GM19351 (cell line): ENCODE measurements around the gene C3orf22.
"Not testable (repeated sequence)": the region's sequence is repeated elsewhere in the genome, so short reads cannot be mapped to it uniquely, and the experiment has no call there.

Experiments used
- ATAC-seq: cut with Tn5 transposase; IDR thresholded peaks from one replicate; pipeline ENCODE4 v1.9.1; 2021; ENCODE audit warnings: mild to moderate bottlenecking, moderate library complexity; ENCODE audit not compliant: unreplicated experiment

The C3orf22 gene

DNA sequence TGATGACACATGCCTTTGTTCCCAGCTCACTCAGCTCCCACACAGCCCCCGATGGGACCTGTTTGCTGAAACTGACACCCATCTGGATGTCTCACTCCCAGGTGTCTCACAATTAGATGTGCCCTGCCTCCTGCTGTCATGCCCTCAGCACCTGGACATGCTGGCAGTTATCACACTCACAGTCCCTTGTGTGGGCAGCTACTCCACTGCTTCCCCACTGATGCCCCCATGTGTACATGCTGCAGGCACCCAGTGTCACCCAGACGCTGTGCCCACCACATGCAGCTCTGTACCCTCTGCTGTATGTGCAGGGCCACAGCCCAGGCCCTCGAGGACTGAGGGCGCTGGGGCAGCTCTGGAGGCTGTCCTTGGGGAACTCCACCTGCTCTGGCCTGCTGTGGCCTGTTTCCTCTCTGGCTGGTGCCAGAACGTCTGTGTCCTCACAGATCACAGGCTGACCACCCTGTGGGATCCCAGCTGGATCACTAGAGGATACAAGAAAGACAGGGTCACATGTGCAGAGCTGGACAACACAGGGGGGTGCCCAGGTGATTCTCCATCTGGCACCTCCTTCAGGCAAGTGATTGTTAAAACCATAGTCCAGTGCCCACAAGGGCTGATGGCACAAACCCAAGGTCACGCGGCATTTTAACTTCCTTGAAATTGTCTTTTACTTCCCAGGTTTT lies 14.0 kb downstream of the C3orf22 start:
- ATAC-seq: no peak

GRCh38 chr3:126543457-126544061 lies 15.2 kb downstream of the C3orf22 start:
- no peak for ATAC-seq

DNA sequence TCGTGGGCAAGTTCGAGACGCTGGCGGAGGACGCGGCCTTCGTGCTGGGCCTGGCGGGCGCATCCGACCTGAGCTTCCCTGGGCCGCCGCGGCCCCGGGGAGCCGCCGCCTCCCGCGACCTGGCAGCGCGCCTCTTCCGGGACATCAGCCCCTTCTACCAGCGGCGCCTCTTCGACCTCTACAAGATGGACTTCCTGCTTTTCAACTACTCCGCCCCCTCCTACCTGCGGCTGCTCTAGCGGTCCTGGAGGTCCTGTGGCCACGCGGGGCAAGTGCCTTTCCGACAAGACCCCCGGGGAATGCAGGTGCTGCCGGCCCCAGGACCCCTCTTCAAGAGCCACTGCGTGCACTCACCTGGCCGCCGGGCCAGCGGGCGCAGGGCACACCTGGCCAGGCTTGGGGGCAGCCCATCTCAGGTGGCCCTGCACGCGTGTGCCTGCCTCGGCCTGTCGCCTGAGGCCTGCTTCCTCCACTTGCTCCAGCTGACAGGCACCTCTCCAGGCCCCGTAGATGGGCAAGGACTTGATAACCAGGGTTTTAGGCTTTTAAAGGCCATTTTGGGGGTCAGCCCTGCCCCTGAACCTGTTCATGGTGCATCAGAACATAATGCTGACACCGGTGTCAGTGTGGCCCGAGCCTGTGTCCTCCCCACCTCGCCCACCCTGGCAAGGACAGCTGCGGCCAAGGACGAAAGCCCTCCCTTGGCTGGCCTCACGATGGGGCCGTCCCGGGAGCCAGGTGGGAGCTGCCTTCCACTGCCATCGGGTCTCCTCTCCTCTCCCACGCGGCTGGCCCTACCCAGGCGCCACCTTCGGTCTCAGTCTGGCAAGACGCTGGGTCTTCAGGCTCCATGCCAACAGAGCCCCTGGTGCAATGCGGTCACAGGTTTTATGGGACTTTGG lies 16.1 kb downstream of the C3orf22 start:
- ATAC-seq: no peak

DNA sequence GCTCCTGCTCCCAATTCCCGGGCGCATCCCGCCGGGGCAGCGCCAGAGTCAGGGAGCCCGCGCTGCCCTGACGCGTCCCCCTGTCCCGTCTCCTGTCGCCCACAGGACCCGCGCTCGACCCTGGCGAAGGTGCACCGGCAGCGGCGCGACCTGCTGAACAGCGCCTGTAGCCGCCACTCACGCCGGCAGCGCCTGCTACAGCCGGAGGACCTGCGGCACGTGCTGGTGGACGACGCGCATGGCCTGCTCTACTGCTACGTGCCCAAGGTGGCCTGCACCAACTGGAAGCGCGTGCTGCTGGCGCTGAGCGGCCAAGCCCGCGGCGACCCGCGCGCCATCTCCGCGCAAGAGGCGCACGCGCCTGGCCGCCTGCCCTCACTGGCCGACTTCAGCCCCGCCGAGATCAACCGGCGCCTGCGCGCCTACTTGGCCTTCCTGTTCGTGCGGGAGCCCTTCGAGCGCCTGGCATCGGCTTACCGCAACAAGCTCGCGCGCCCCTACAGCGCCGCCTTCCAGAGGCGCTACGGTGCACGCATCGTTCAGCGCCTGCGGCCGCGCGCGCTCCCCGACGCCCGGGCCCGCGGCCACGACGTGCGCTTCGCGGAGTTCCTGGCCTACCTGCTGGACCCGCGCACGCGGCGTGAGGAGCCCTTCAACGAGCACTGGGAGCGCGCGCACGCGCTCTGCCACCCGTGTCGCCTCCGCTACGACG lies 16.9 kb downstream of the C3orf22 start:
- ATAC-seq: no peak

DNA sequence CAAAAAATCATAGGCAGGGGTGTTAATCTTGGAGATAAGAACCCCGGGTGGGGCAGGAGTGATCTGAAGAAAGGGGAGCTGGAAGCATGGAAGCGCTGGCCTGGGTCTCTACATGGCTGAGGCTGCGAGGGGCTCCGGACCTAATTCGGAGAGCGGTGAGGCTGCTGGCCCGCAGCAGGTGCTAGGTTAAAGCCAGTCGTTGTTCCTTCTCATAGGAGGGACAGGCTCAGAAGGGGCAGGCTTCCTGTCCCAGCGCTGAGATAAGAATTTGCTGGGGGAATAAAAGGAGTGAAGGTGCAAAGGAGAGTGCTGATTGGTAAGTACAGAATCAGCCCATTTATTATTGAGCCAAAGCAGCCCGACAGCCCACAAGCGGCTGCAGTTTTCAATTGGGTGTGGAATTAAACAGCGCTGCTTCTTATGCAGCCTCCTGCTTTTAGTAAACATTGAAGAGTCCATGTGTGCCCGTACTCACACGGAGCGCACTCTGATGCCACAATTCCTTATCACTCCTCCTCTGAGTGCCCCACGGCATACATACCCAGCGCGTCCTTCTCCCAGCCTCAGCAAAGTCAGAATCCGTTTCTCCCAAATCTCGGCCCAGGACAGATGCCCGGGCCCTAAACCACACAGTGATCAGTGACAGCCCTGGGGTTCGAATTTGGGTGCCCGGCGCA lies 17.6 kb downstream of the C3orf22 start:
- ATAC-seq: no peak

- ATAC-seq: no peak
These were observed 18.3 kb downstream of the C3orf22 start for GRCh38 chr3:126540342-126540849.

DNA sequence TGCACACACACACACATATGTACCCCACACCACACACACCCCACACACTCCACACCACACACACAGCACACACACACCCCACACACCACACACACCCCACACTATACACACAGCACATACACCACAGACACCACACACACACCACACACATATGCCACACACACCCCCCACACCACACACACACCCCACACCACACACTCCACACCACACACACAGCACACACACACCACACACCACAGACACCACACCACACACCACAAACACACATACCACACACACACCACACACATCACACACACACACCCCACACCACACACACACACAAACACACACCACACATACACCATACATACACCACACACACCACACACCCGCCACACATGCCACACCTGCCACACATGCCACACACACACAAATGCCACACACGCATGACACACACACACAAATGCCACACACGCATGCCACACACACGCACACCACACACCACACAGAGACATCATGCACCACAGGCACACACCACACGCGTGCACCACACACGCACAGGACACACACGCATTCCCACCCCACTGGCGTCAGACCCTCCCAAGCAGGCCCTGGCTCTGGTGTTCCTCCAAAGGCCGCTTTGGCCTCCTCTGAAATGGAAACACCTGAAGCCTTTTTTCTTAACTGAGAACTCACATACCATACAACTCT lies 19.0 kb downstream of the C3orf22 start:
- no peak for ATAC-seq

DNA sequence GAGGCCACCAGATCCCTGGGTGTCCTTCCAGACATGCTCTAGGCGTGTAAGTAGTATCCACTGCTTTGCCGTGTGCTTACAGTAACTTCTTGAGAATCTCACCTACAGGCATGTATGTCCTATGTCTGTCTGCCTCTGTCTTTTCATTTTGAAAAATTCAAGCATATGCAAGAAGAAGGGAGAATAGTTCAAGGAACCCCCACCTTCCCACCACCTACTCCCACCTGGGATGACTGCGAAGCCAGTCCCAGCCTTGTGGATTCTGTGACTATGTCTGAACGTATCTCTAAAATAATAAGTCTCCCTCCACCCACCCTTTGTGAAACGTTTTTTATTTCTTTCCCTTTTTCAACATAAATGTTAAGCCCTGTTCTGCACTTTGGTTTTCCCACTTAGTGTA lies 19.8 kb downstream of the C3orf22 start:
- ATAC-seq: no peak

DNA sequence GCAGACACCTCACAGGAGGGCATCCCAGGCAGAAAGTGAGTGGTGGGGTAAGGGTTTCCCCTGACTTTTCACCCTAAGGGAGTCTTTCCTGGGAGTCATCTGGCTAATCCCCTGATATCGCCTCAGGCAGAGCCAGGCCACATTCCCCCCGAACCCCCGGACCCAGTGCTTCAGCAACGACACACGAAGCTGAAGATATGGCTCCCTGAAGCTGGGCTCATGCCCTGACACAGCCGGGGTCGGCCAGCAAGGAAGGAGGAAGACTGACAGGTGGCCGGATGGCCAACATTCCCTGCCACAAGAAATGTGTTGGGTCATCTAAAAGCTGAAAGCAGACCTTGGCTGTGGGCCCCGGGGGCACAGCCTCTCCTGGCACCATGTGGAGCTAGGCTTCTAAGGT lies 20.4 kb downstream of the C3orf22 start:
- ATAC-seq: no peak

GRCh38 chr3:126537730-126538281 lies 20.9 kb downstream of the C3orf22 start:
- no peak for ATAC-seq

GRCh38 chr3:126537116-126537729 lies 21.5 kb downstream of the C3orf22 start:
- ATAC-seq: no peak

DNA sequence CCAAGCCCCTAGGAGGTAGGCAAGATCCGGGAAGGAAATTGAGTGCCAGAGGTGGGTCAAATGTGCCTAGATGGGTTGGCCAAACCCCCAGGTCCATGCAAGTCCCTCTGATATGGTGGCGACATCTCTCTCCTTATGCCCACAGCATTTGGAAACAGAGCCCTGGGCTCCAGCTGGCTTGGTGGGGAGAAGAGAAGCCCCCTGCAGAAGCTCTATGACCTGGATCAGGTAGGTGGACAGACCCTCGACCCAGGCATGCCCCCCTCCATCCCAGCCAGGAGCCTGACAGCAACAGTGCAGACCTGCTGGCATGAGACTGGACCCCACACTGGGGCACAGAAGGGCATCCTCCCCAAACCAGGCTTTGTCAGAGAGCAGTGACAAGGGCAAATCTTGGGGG lies 22.6 kb downstream of the C3orf22 start:
- no peak for ATAC-seq

DNA sequence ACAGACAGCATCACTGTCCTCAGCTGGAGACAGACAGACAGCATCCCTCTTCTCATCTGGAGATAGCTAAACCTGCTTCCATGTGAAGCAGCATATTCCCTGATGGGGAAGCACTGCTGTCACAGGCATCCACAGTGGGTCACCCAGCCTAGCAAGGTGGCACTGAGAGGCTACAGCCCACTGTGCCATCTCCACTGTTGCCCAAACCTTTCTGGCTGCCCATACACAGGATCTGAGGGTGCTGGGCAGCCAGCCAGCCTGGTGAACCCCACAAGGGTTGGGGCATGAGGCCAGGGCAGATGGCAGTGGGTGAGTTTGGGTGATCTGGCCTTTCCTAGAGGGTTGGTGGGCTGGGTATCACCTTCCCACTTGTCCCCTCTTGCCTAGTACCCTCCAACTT lies 23.1 kb downstream of the C3orf22 start:
- ATAC-seq: no peak

DNA sequence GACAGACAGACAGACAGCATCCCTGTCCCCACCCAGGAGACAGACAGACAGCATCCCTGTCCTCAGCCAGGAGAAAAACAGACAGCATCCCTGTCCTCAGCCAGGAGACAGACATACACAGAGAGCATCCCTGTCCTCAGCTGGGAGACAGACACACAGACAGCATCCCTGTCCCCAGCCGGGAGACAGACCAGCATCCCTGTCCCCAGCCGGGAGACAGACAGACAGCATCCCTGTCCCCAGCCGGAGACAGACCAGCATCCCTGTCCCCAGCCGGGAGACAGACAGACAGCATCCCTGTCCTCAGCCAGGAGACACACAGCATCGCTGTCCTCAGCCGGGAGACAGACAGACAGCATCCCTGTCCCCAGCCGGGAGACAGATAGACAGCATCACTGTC lies 24.0 kb downstream of the C3orf22 start:
- ATAC-seq: not testable (repeated sequence)

GRCh38 chr3:126533506-126533905 lies 25.2 kb downstream of the C3orf22 start:
- no peak for ATAC-seq

GRCh38 chr3:126531051-126531330 lies 27.7 kb downstream of the C3orf22 start:
- ATAC-seq: no peak

DNA sequence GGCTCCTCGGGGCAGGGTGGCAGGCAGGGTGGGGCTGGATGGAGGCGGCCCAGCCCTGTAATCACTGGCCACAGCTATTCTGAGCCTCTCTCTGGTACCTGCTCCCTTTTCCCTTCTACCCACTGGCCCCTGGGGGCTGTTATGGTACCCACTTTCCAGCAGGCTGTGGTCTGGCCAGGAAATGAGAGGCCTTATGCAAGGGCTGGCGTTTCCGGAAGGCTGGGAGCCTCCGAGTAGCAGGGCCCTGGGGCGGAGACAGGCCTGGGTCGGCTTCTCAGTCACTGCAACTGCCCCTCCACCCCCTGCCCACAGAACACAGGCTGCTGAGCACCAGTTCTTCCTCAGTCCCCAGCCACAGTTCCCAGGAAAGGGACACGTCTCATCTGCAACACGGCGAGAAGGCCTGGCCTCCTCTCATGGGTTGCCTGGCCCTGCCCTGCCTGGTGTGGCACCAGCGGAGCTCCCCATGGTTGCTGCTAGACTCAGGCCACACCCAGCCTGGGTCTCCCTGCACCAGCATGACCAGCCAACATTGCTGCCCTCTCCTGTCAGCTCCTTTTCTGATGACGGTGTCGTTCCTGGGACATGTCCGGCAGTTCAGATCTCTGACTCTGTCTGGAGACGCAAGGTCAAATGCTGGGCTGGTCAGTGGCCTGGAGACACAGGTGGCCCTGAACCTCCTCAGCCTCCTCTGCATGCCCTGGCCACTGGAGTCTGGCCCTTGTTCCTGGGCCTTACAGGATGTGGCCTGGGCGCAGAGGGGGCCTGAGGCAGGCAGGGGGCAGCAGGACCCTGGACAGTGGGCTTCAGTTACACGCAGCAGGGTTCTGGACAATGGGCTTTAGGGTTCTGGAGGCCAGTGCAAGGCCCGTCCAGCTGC lies 28.3 kb downstream of the C3orf22 start:
- no peak for ATAC-seq

DNA sequence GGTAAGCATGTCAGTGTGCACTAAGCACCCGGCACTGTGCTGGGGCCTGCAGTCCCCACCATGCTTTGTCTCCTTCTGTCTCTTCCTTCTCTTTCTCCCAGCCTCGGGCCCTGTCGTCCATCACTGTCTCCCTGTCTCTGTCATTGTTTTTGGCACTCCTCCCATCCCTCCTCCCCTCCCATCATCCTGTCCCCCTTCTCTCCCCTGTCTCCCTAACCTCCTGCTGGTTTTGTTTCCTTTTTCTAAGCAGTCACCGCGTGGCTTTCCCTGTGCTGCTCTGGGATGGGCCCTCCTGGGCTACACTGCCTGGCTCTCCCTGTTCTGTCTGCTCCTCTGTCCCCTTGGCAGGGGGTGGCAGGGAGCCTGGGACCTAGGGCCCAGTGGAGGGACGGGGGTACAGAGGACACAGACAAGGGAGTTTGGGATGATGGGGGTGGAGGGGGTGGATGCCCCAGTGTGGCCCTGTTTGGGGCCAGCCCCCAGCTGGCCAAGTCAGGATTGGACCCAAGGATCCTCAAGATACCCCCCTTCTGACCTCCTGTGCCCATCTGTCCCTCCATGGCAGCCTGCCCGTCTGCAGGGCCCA lies 29.1 kb downstream of the C3orf22 start:
- ATAC-seq: no peak
